IPS DF 6.9 (cell line): ENCODE measurements around the gene ITIH4.

ENCODE experiments used
- DNase-seq: peaks from one replicate; pipeline ENCODE4 v3.0.0-alpha.2; 2013; ENCODE audit warnings: low read depth, low spot score
- H3K27ac ChIP-seq: one replicate; pipeline ENCODE4 v1.5.1; 2013; ENCODE audit warnings: low read length, control low read depth
- H3K27me3 ChIP-seq: 2 replicates; pipeline ENCODE4 v1.6.1; 2013; ENCODE audit warnings: mild to moderate bottlenecking, low read length; ENCODE audit not compliant: control insufficient read depth, insufficient read depth
- H3K36me3 ChIP-seq: 2 replicates; pipeline ENCODE4 v1.6.1; 2013; ENCODE audit warnings: low read length; ENCODE audit not compliant: control insufficient read depth, insufficient read depth
- H3K4me1 ChIP-seq: 2 replicates; pipeline ENCODE4 v1.6.1; 2013; ENCODE audit warnings: low read length; ENCODE audit not compliant: control insufficient read depth, insufficient read depth
- H3K4me3 ChIP-seq: 2 replicates; pipeline ENCODE4 v1.5.1; 2013; ENCODE audit warnings: mild to moderate bottlenecking, low read length
- H3K9me3 ChIP-seq: 2 replicates; pipeline ENCODE4 v1.6.1; 2013; ENCODE audit warnings: low read length, inconsistent platforms; ENCODE audit not compliant: control insufficient read depth, insufficient read depth
- WGBS: extraction: QIAGEN DNeasy Blood & Tissue Kit; methylation state at CpG from one replicate; pipeline ENCODE4 v1.1.7; 2013; ENCODE audit warnings: mixed read lengths, missing lambda C conversion rate; ENCODE audit not compliant: insufficient read length, insufficient coverage; 5-methylcytosine and 5-hydroxymethylcytosine counted together

ITIH4 gene

DNA sequence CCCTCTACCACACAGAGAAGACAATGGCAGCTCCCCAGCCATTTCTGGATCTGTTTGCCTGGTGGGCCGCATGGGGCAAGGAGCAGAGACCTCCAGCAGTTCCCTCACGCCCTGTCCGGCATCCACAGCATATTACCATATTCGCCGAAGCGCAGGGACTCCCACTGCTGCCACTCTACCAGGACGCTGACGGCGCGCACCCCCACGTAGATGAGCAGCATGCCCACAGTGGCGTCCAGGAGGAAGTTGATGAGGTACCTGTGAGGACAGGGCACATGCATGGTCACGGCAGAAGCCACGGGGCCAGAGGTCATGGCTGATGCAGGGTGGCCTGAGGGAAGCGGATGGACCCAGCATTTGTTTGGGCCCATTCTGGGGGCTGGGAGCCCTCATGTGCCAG, 19.2 kb upstream of the ITIH4 start:
- no CpG with 5 or more reads among the region's 15 CpGs for WGBS
- no peak for DNase-seq

DNA sequence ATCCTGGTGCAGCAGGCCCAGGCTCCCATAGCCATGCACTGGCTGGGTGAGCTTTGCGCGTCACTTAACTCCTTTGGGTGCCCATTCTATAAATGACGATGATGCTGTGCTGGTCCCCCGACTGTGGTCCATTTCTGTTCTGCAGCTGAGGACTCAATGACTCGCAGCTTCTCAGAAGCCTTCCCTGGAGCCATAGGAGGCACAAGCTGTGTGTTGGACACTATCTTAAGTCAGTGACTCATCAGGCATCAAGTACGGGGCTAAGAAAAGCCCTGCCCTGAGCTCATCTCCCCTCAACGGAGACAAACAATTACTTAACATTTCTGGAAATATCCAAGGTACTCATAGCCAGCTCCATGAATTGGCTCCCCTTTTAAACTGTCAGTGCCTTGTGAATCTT, 18.1 kb upstream of the ITIH4 start:
- no peaks in the 10 kb centered on the region for H3K4me1 ChIP-seq
- no peaks in the 10 kb centered on the region for H3K9me3 ChIP-seq
- no peak for DNase-seq

More for the DNA sequence above, 19.2 kb upstream of the ITIH4 start:
- H3K9me3 ChIP-seq, result no peaks in the 10 kb centered on the region
- no peak overlapping the region for H3K27ac ChIP-seq
- H3K4me1 ChIP-seq, result no peaks in the 10 kb centered on the region
- H3K27me3 ChIP-seq, result no peaks in the 10 kb centered on the region
- peaks cover 6% of the 10 kb centered on the region; the same call in 1 of the 2 replicates for H3K36me3 ChIP-seq
- no peak overlapping the region for H3K4me3 ChIP-seq

DNA sequence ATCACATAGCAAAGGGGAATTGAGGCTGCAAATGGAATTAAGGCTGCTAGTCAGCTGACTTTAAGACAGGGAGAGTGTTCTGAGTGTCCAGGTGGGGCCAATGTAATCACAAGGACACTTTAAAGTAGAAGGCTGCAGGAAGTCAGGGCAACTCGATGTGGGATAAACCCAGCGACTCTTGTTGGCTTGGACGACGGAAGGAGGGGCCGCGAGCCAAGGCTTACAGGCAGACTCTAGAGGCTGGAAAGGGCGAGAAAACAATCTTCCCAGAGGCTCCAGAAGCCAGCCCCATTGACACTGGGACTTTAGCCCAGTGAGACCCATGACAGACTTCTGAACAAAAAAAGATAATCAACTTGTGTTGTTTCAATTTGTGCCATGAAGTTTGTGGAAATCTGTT, 17.3 kb upstream of the ITIH4 start:
- Histone ChIP-seq H3K4me3 (no peak overlapping the region), H3K36me3 (peaks cover 6% of the 10 kb centered on the region; the same call in 1 of the 2 replicates), H3K27me3 (no peaks in the 10 kb centered on the region), H3K9me3 (no peaks in the 10 kb centered on the region), H3K4me1 (no peaks in the 10 kb centered on the region), H3K27ac (no peak overlapping the region)
- no peak for DNase-seq
- WGBS, result no CpG with 5 or more reads among the region's 7 CpGs

More for the DNA sequence above, 18.1 kb upstream of the ITIH4 start:
- H3K36me3 ChIP-seq, result peaks cover 6% of the 10 kb centered on the region; the same call in 1 of the 2 replicates
- WGBS, result no CpG with 5 or more reads among the region's 7 CpGs
- no peak overlapping the region for H3K4me3 ChIP-seq
- H3K27ac ChIP-seq, result no peak overlapping the region
- no peaks in the 10 kb centered on the region for H3K27me3 ChIP-seq

DNA sequence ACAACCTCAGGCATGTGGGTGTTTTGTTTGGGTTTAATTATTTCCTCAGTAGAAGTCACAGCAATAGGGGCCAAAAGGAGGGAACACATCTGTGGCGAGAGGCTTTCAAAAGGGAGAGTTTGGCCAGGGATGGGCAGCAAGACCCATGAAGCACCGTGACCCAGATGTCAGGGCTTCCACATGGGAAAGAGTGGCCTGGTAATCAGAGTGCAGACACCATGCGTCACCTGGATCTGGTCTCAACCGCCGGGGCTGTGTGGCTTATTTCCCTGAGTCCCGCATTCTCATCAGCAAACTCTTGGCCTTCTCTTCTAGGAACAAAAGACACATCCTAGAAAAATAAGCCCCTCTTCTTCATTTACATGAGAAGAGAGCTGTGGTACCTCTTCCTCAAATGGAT, 16.8 kb upstream of the ITIH4 start:
- H3K27ac ChIP-seq, result no peak overlapping the region
- no peak overlapping the region for H3K4me3 ChIP-seq
- no peaks in the 10 kb centered on the region for H3K27me3 ChIP-seq
- no peak for DNase-seq
- WGBS, result no CpG with 5 or more reads among the region's 6 CpGs
- H3K9me3 ChIP-seq, result no peaks in the 10 kb centered on the region
- peaks cover 3% of the 10 kb centered on the region; the same call in 1 of the 2 replicates for H3K36me3 ChIP-seq
- no peaks in the 10 kb centered on the region for H3K4me1 ChIP-seq

DNA sequence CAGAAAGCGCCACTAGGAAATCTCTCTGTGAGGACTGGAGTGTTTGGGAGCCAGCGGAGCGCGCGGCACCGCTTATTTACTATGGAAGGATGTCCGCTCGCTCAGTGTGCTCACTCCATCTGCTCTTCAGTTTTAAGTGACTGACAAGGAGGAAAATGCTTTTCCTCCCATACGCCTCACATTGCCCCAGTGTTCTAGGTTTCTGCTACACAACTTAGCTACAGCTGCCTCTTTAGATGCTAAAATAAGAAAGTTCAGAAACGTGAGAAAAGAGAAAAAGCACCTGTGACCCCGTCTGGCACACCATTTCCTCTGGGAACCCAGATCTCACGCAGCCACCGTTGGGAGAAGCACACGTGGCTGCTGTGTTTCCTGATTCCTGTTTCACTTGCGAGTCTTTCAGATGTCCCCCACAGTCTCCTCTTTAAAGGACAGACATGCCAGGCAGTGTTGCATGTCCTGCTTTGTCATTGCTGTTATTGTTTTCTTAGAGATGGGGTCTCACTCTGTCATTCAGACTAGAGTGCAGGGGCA, 16.0 kb upstream of the ITIH4 start:
- DNase-seq, result no peak
- no CpG with 5 or more reads among the region's 15 CpGs for WGBS
- H3K4me1 ChIP-seq, result no peaks in the 10 kb centered on the region
- H3K27me3 ChIP-seq, result no peaks in the 10 kb centered on the region
- no peaks in the 10 kb centered on the region for H3K9me3 ChIP-seq
- peaks cover 3% of the 10 kb centered on the region; the same call in 1 of the 2 replicates for H3K36me3 ChIP-seq
- H3K27ac ChIP-seq, result no peak overlapping the region
- no peak overlapping the region for H3K4me3 ChIP-seq

DNA sequence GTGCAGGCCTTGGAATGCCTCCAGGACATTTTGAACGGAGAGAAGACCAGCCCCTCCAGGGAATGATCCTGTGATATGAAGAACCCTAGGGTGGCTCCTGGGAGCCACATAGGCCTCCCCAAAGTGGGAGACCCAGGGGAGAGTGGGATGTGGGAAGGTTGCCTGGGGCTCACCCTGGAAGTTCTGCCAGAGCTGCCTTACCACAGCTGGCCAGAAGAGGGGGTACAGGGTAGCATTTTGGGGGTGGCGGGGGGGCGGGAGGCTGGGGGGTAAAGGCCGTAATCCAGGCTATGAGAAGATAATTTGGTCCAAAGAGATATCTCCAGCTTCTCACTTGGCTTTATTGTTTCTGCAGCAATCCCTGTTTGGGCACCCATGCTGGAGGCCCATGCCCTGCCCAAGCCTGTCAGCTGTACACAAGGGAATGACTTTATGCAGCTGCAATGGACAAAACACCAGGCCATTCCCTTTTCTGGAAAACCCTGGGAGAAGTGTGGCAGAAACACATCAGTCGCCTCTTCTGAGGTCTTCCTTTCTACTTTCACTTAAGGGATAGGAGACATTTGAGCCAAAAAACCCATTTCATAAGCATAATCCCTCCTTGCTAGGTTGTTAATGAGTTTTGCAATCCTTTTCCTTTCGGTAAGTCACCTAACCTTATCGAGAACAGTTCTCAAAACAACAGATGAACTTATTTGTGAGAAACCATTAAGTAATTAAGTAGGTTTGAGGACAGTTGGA, 15.4 kb upstream of the ITIH4 start:
- Histone ChIP-seq H3K27me3 (no peaks in the 10 kb centered on the region), H3K4me1 (no peaks in the 10 kb centered on the region), H3K4me3 (no peak overlapping the region), H3K9me3 (no peaks in the 10 kb centered on the region), H3K27ac (no peak overlapping the region), H3K36me3 (peaks cover 3% of the 10 kb centered on the region; the same call in 1 of the 2 replicates)
- WGBS, result no CpG with 5 or more reads among the region's 7 CpGs
- no peak for DNase-seq

DNA sequence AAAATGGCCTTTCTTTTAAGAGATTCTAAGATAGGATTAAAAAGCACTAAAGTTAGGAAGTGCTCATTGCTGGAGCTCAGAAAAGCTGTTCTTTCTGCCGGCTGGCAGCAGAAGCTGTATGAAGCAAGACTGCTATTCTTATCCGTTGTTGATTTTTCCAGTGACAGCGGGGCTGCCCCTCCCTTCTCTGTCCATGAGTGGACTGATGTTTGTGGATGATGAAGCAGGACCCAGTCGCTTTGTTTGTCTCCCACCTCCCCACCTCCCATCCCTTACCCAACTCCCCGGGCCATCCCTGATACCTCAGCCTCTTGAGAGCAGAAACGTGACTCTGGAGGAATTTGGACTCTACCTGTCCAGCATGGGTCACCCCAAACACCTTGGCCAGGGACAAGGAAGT, 14.7 kb upstream of the ITIH4 start:
- H3K27me3 ChIP-seq, result no peaks in the 10 kb centered on the region
- H3K36me3 ChIP-seq, result peaks cover 3% of the 10 kb centered on the region; the same call in 1 of the 2 replicates
- no peak overlapping the region for H3K4me3 ChIP-seq
- H3K4me1 ChIP-seq, result no peaks in the 10 kb centered on the region
- no peak overlapping the region for H3K27ac ChIP-seq
- no CpG with 5 or more reads among the region's 6 CpGs for WGBS
- DNase-seq, result no peak
- H3K9me3 ChIP-seq, result no peaks in the 10 kb centered on the region

DNA sequence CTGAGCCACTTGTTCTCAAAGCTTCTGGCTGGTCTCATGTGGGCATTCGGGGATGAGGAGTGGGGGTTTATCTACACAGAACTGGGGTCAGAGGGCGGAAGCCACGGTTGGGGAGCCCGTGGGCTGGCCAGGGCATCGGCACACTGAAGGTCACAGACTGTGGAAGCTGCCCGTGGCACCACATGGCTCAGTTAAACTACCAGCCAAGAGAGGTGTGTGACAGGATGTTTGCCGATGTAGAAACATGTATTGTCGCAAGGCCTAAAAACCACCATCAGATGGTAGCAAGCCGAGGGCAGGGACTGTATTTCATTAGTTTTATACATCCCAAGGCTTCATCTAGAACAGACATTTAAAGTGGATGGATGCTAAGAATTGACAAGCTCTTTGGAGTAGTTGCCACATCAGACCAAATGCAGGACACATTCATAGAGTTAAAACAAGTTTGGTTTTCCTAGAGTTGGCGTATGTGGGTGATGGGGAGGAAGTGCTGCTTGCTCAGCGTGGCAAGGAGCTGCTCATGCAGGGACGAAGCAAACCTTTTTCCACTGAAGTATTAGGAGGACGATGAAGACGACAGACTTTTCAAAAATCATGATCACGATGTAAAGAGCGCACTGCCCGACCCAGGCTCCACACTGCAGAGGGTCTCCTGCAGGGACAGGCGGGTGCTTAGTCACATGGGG, 14.0 kb upstream of the ITIH4 start:
- Histone ChIP-seq H3K36me3 (no peaks in the 10 kb centered on the region; the same call in 1 of the 2 replicates), H3K27me3 (no peaks in the 10 kb centered on the region), H3K27ac (no peak overlapping the region), H3K4me1 (no peaks in the 10 kb centered on the region), H3K9me3 (no peaks in the 10 kb centered on the region), H3K4me3 (no peak overlapping the region)
- no peak for DNase-seq
- no CpG with 5 or more reads among the region's 18 CpGs for WGBS

DNA sequence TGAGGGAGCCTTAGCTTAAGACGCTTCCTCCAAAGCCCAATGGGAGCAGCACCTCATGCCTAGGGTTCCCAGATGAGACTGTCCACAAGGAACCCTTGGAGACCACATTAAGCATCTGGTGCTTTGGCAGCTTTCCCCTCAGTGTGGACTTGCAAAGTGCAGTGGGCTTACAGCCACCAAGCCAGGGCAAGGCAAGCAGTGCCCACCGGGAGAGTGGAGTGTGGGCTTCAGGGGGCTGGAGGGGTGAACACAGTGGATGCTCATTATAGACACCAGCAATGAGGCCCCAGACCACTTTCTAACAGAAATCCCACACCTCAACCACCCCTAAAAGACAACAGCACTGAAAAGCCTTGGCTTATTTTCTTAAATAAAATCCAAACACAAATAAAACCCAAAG, 13.4 kb upstream of the ITIH4 start:
- Histone ChIP-seq H3K9me3 (no peaks in the 10 kb centered on the region), H3K4me3 (no peak overlapping the region), H3K27me3 (no peaks in the 10 kb centered on the region), H3K27ac (no peak overlapping the region), H3K36me3 (no peaks in the 10 kb centered on the region; the same call in 1 of the 2 replicates), H3K4me1 (no peaks in the 10 kb centered on the region)
- WGBS, result no CpG with 5 or more reads among the region's 2 CpGs
- DNase-seq, result no peak

DNA sequence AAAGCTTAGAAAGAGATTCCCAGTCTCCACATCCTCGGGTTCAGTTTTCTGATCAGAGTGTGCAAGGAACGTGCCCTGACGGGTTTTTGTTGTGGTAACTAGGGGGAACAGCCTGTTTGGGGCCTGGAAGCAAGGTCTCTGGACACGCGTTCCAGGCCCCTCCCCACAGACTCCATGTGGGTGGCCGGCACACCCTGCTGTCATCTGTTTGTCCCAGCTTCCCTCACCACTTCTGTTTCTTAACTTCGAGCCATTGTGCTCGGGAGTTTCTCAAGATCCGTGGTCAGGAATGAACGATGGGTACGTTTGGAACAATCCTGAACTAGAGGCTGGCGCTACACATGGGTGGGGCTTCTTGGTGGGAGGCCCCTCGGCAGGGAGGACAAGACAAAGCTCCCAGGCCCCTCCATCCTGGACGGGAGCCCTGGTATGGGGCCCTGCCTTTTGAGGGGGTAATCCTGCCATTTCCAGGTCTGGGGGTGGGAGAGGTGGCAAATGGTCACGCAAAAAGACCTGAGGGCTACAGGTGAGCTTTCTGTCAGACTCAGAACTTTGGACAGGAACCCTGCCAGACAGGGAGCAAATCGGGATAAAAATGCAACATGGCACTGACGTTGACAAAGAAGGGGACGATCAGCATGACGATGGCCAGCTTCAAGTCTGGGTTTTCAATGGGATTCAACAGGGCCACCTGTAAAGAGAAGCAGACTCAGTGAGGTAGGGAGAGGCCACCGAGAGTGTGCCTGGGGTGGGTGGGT, 12.8 kb upstream of the ITIH4 start:
- WGBS, result no CpG with 5 or more reads among the region's 20 CpGs
- Histone ChIP-seq H3K9me3 (no peaks in the 10 kb centered on the region), H3K27ac (no peak overlapping the region), H3K27me3 (no peaks in the 10 kb centered on the region), H3K4me1 (no peaks in the 10 kb centered on the region), H3K4me3 (no peak overlapping the region), H3K36me3 (no peaks in the 10 kb centered on the region; the same call in 1 of the 2 replicates)
- DNase-seq, result no peak
